ENCODE measurements around the gene GALNT2. TPM values are rescaled to one million over a fixed set of nuclear protein-coding genes. Genes with fewer than 3 reads are reported as not detected.

The GALNT2 gene
- total and polyA plus RNA-seq, 2 of the 4 experiments (the other 2 are of a cell fraction) = 50.4 to 189 TPM

DNA sequence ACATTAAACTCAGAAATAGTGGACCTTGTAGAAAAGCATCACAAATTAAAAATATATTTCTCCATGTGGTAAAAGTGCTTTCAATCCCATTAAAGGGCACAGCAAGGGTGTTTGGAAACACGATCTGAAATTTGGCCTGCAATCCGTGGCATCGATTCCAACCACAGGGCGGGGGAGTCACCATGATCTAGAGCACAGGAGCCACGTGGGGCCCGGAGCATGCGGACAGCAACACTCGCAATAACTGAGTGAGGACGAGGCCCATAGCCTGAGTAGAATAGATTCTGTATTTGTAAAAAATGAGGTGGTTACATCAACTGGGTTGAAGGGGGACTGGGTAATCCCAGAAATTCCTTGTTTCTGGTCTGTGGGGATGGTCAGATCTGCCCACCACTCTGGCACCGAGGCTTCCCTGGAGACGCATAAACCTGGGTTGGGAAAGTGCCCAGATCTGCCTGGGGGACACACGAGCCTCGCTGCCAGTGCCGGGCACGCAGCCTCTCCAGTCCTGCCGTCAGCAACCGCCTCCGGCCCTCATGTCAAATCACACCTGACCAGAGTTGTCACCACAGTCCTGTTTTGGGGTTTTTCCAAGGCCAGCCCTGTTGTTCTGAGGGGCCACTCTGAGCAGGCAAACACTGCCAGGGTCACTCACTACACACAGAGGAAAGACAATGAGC, 254.8 kb downstream of the GALNT2 start:
- H3K79me1 ChIP-seq (ENCODE audit: low read depth in 1 of 2, low read length in 2 of 2) = no peaks in the 10 kb centered on the region
- no peak overlapping the region for H3K4me3 ChIP-seq (ENCODE audit: insufficient read depth, low read depth, low read length)
- no peak overlapping the region for H3K14ac ChIP-seq (replicated peaks; ENCODE audit: low read depth, low read length)
- H3K4me1 ChIP-seq (ENCODE audit: control insufficient read depth, insufficient read depth, low read length) = no peaks in the 10 kb centered on the region
- no peak overlapping the region for H3K27ac ChIP-seq (ENCODE audit: insufficient read depth, low read length)
- intact Hi-C loops (cut with micrococcal nuclease) = no loop called here
- no peak overlapping the region for H3K4ac ChIP-seq (ENCODE audit: low read depth, low read length)
- H2AK5ac ChIP-seq (ENCODE audit: low read depth, low read length) = no peak overlapping the region
- no peak overlapping the region for H2AFZ ChIP-seq (replicated peaks; ENCODE audit: low read length, poor library complexity)
- ATAC-seq (ENCODE audit: low read depth) (no peak), DNase-seq (no peak)
- H3K18ac ChIP-seq (ENCODE audit: low read depth, low read length) = no peak overlapping the region
- H2BK5ac ChIP-seq (ENCODE audit: low read depth, low read length, poor library complexity, severe bottlenecking) = no peak overlapping the region
- H2BK120ac ChIP-seq (ENCODE audit: low read depth, low read length) = no peak overlapping the region
- no peak for TF ChIP-seq MAZ (IDR thresholded peaks at IDR 0.05; ENCODE audit: borderline replicate concordance, low read depth, low read length)
- TF ChIP-seq, protein P1, sequence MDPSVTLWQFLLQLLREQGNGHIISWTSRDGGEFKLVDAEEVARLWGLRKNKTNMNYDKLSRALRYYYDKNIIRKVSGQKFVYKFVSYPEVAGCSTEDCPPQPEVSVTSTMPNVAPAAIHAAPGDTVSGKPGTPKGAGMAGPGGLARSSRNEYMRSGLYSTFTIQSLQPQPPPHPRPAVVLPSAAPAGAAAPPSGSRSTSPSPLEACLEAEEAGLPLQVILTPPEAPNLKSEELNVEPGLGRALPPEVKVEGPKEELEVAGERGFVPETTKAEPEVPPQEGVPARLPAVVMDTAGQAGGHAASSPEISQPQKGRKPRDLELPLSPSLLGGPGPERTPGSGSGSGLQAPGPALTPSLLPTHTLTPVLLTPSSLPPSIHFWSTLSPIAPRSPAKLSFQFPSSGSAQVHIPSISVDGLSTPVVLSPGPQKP (IDR thresholded peaks at IDR 0.05; ENCODE audit: borderline replicate concordance, low read depth, low read length) = no peak
- H3K4me2 ChIP-seq (ENCODE audit: low read depth, low read length) = no peak overlapping the region
- H3K56ac ChIP-seq (ENCODE audit: extremely low read depth, insufficient read depth, low read length) = no peak overlapping the region
- no peak overlapping the region for H3K9ac ChIP-seq (ENCODE audit: low read depth, low read length)
- no peaks in the 10 kb centered on the region for H4K20me1 ChIP-seq (ENCODE audit: insufficient read depth, low read length)
- no peak overlapping the region for H2BK20ac ChIP-seq (ENCODE audit: low read depth, low read length)
- BruUV-seq (replicated peaks) = no TSS peak
- in situ Hi-C loops (cut with MboI; ENCODE audit: low sequenced_read_pairs) = loop anchor here (25.0 kb wide), 1 partner anchor 1060 kb away; the partner anchor contains the start of gene RAB4A
- 70% methylated on average over 6 of the region's 18 CpGs; no CpG with 5 or more reads in 1 of the 2 experiments for WGBS, 2 experiments (ENCODE audit: extremely low coverage in 2 of 2, insufficient read length in 1 of 2)
- dilution Hi-C loops (cut with HindIII; ENCODE audit: low sequenced_read_pairs, unreplicated experiment) = no loop called here
- no peaks in the 10 kb centered on the region for H3K36me3 ChIP-seq (ENCODE audit: control insufficient read depth, insufficient read depth, low read length)
- ChIA-PET POLR2A (ENCODE audit: unreplicated experiment) (no interaction called here), CTCF (no interaction called here)
- H3K9me1 ChIP-seq (ENCODE audit: insufficient read depth, low read length) = no peaks in the 10 kb centered on the region
- no peak overlapping the region for H3K23ac ChIP-seq (ENCODE audit: low read depth, low read length)
- no peak overlapping the region for H4K8ac ChIP-seq (ENCODE audit: low read depth in 2 of 2, low read length in 2 of 2)
- H2BK15ac ChIP-seq (ENCODE audit: low read depth, low read length) = no peak overlapping the region
- no peaks in the 10 kb centered on the region; the same call in 1 of the 2 replicates for H3K27me3 ChIP-seq (ENCODE audit: control insufficient read depth, insufficient read depth, low read length)
- no peaks in the 10 kb centered on the region for H3K9me3 ChIP-seq (ENCODE audit: control insufficient read depth, insufficient read depth, low read length)
- no peak overlapping the region for H4K5ac ChIP-seq (ENCODE audit: low read depth, low read length)
- no peak overlapping the region for H4K91ac ChIP-seq (ENCODE audit: insufficient read depth, low read depth, low read length)
- no peak overlapping the region for H2AK9ac ChIP-seq (replicated peaks; ENCODE audit: low read depth, low read length, poor library complexity)

Data from IMR-90 (cell line).